GM19397 (cell line): ENCODE results near the gene ARHGEF5.

Experiments
- ATAC-seq: cut with Tn5 transposase; IDR thresholded peaks from one replicate; pipeline ENCODE4 v1.9.1; 2021; ENCODE audit warnings: mild to moderate bottlenecking, moderate library complexity; ENCODE audit not compliant: unreplicated experiment

ARHGEF5 gene

DNA sequence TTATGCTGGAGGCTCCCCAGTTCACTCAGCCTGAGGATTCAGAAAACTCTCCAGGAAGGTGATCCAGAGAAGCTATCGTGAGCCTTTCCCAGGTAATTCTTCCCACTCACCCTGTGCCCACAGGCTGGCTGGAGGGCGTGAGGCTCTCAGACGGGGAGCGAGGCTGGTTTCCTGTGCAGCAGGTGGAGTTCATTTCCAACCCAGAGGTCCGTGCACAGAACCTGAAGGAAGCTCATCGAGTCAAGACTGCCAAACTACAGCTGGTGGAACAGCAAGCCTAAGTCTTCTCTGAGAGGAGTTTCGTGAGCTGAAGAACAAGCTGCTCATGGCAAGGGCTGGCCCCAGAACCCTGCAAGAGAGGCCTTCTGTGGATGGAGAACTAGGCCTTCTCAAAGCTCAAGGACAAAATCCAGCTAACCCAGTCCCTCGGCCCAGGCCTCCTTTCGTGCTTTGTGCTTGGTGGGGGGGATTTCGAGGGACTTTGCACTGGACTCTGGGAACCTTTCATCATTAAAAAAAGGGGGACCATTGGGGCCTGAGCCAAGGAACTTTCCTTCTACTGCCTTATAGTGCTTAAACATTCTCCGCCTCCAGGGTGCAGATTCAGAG, 24.7 kb downstream of the ARHGEF5 start:
- no peak for ATAC-seq

DNA sequence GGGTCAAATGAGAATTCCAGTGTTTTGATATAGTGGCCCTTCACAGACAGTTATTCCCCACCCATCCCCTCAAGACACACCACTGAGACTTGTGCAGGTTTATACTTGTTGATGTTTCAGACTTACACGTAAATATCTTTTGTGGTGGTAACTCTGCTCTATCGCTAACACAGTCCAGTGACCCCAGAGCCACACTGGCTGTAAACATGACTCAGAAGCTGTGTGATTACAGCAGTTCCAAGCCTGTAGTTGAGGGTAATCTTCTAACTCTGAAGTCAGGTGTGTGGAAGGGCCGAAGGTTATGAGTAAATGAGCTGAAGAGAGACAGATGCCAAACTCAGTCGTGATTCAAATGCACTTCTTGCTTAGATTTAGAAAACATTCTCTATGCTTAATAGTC, 28.9 kb downstream of the ARHGEF5 start:
- ATAC-seq: no peak

DNA sequence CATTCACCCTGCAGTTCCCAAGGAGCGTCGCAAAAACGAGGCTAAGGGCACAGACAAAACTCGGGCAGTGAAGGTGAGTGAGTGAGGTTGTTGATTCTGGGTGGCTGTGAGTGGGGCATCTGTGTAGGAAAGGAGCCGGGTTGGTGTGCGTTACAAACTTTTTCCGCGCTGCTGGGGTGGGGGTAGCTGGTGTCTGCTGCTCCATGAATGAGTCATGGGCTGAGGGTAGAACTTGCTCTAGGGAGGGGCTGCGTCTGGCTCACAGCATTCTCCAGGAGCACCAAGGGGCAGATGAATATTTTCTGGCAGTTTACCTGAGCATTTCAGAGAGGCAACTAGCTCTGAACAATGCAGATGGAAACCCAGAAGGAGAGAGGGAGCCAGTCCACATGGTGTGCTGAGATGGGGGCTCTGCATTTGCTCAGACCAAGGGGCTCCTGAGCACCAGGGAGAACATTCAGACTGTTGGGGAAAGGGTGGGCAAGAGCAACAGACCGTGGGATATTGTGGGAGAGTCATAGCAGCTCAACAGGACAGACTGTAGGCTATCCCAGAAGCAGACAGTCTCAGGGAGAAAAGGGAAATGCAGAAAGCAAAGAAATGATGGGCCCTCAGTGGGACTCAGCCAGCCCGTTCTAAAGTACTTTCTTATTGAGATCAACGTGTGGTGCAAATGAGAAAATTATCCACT, 29.5 kb downstream of the ARHGEF5 start:
- no peak for ATAC-seq

- no peak for ATAC-seq
Observed at GRCh38 chr7:144386741-144387140, 31.5 kb downstream of the ARHGEF5 start.

- ATAC-seq: no peak
Observed at GRCh38 chr7:144388950-144389349, 33.7 kb downstream of the ARHGEF5 start.

GRCh38 chr7:144390481-144390880, 35.3 kb downstream of the ARHGEF5 start:
- ATAC-seq: no peak

DNA sequence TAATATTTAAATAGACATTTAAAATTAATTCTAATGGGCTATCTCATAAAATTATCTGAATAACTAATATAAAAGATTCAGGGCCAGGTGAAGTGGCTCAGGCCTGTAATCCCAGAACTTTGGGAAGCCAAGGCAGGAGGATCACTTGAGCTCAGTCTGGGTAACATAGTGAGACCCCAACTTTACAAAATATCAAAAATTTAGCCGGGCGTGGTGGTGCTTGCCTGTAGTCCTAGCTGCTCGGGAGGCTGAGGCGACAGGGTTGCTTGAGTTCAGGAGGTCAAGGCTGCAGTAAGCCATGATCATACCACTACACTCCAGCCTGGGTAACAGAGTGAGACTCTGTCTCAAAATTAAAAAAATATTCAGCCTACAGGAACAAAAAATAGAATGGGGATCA, 35.8 kb downstream of the ARHGEF5 start:
- ATAC-seq: no peak

DNA sequence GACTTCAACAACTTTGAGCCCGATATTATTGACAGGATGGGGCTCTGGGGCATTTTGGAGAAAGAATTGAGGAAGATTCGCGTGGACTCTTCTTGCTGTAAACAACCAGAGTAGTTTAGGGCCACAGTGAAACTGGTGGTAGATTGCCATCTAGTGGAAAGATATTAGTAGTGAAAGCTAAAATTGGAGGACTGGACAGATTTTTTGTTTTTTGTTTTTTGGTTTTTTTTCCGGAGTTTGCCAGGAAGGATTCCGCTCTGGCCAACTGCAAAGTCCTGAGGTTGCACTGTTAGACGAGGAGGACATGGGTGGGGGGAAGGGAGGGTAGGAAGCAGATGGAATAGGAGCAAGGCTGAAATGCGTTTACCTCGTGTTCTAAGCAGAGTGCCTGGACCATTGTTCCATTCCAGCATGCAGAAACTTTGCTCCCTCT, 36.6 kb downstream of the ARHGEF5 start:
- no peak for ATAC-seq

GRCh38 chr7:144397086-144397485, 41.9 kb downstream of the ARHGEF5 start:
- ATAC-seq: no peak

DNA sequence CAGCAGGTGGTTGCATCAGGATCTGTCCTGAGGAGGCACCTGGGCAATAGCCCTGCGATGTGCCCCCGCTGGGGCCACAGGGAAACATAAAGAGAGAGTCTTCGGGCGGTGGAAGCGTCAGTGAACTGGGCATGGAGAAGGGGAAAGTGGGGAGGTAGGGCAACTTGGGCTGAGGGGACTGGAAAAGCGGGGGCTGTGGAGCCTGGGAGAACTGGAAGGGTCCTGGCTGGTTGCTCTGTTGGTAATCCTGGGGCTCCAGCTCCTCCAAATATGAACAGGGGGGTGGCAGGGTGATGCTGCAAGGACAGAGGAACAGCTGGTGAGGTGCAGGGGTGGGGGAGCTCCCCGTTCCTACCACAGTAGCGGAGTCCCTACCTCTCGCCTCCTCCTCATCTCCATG, 43.1 kb downstream of the ARHGEF5 start:
- no peak for ATAC-seq

DNA sequence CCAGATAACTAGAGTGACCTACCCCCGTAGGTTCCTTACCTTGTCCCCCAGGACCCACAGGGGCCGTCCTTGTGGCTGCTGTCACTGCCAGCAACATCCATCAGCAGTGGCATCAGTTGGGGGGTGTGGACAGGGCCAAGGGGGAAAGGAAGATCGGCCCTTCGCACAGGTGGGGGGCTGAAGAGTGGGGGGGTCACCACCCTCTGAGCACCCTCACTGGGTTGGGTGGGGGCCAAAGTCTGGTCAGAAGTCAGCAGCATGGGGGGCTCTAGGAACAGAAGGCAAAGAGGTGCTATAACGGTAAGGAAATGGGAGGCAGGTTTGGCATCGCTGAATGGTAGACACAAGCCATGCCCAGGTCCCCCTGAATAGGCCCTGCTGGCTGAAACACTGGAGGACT, 43.7 kb downstream of the ARHGEF5 start:
- ATAC-seq: no peak

DNA sequence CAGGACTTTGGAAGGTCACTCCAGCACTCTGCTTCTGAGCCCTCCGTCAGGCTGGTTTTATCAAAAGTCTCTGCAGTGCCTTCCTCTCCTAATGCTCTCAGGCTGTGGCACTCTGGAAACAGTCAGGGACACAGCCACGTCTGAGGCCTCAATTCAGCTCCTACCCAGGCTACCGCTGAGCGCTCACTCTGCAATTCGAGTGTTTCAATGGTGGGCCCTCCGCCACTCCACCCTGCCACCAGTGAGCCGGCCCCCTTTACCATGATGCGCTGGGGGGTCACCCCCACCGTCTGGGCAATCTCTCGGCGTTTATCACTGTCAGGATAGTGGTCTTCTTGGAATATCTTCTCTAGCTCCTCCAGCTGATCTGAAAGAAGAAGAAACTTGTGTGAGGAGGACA, 44.7 kb downstream of the ARHGEF5 start:
- ATAC-seq: no peak

GRCh38 chr7:144401490-144401889, 46.3 kb downstream of the ARHGEF5 start:
- ATAC-seq: no peak

- ATAC-seq: no peak
Observed at GRCh38 chr7:144403102-144403501, 47.9 kb downstream of the ARHGEF5 start.

- ATAC-seq: no peak
Observed at GRCh38 chr7:144403649-144404061, 48.5 kb downstream of the ARHGEF5 start, which contains the start of gene NOBOX. TSS of gene NOBOX (minus strand) at chr7:144403693.

DNA sequence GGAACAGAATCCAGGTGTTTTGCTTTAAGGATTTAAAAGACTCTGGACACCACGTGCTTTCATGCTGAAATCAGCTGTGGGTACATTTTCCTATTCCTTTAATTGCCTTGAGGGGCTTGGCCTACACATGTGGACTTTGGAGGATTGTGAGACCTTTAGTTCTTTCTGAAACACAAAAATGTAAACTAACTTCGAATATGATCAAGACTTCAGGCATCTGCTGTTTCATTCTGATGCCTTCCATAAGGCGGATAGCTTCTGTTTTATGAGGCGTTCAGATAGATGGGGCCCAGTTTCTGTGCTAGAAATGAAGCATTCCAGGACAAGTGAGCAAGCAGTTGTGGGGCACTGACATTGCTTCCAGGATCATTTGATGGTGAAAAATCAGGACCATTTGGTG, 49.7 kb downstream of the ARHGEF5 start:
- ATAC-seq: no peak

- no peak for ATAC-seq
Observed at GRCh38 chr7:144407266-144407931, 52.2 kb downstream of the ARHGEF5 start.

- ATAC-seq: no peak
Observed at GRCh38 chr7:144408121-144408520, 52.9 kb downstream of the ARHGEF5 start.

DNA sequence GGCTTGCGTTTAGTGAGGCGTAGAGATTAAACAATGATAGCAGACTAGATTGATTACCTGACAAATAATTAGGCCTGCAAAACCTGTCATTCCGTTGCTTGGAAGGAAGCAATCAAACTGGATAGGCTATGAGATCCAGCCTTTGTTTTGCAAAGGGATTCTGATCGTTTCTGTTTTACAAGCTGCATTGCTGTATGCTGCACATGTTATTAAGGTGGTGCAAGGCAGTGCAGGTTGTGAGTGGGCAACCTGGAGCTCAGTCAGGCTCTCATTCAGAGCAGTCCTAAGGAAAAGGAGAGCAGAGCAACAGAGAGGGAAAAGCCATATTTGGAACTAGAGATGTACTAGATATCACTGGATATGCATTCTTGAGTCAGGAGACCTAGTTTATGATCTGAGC, 55.2 kb downstream of the ARHGEF5 start:
- ATAC-seq: no peak

GRCh38 chr7:144414815-144415214, 59.6 kb downstream of the ARHGEF5 start:
- no peak for ATAC-seq

DNA sequence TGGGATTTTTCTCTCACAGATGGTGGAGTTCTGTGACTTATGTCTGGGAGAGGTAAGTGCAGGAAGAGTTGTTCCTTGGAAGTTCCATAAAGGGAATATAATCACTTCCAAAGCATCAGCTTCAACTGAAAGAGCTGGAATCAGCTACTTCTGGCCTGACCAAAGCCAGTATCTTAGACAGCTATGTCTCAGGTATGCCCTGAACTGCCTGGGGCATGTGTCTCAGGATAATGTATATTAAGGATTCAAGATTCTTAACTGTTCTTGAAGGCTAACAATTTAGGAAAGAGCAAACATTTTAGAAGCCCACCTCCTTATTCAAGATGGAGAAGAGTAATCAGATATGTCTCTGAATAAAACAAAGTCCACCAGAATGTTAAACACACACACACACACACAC, 60.7 kb downstream of the ARHGEF5 start:
- no peak for ATAC-seq

- no peak for ATAC-seq
Observed at GRCh38 chr7:144416341-144416740, 61.1 kb downstream of the ARHGEF5 start.
